ENCODE measurements around the gene CDAN1. TPM values are rescaled to one million over a fixed set of nuclear protein-coding genes. Genes with fewer than 3 reads are reported as not detected.

CDAN1 gene
- total and polyA plus RNA-seq, 2 of the 4 experiments (the other 2 are of a cell fraction) = 4.7 to 5.6 TPM

DNA sequence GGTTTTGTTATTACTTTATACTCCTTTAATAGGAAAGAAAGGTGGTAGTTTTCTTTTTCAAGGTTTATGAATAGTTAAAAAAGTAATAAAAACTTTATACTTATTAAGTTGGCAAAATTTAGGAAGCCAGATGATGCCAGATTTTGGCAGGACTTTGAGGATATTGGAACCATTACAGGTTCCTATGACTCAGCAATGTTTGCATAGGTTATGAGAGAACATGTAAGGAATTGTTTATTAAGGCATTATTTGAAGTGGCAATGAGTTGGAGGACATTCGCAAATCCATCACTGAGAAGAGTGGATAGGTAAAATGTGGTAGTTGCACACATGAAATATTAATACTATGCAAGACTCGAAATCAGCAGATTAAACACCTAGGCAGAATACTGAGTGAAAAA lies 29.9 kb downstream of the CDAN1 start:
- Histone ChIP-seq H3K9ac (ENCODE audit: low read depth, low read length) (no peak overlapping the region), H3K4me3 (ENCODE audit: insufficient read depth, low read depth, low read length) (no peak overlapping the region), H4K8ac (ENCODE audit: low read depth in 2 of 2, low read length in 2 of 2) (no peak overlapping the region), H4K91ac (ENCODE audit: insufficient read depth, low read depth, low read length) (no peak overlapping the region), H3K27me3 (ENCODE audit: control insufficient read depth, insufficient read depth, low read length) (no peaks in the 10 kb centered on the region), H3K36me3 (ENCODE audit: control insufficient read depth, insufficient read depth, low read length) (no peaks in the 10 kb centered on the region), H2AK5ac (ENCODE audit: low read depth, low read length) (no peak overlapping the region), H2AFZ (replicated peaks; ENCODE audit: low read length, poor library complexity) (no peak overlapping the region), H3K4ac (ENCODE audit: low read depth, low read length) (no peak overlapping the region), H3K18ac (ENCODE audit: low read depth, low read length) (no peak overlapping the region), H3K56ac (ENCODE audit: extremely low read depth, insufficient read depth, low read length) (no peak overlapping the region), H2BK5ac (ENCODE audit: low read depth, low read length, poor library complexity, severe bottlenecking) (no peak overlapping the region), H3K14ac (replicated peaks; ENCODE audit: low read depth, low read length) (no peak overlapping the region), H3K9me3 (ENCODE audit: control insufficient read depth, insufficient read depth, low read length) (no peaks in the 10 kb centered on the region), H3K23ac (ENCODE audit: low read depth, low read length) (no peak overlapping the region), H3K4me1 (ENCODE audit: control insufficient read depth, insufficient read depth, low read length) (no peaks in the 10 kb centered on the region), H2BK120ac (ENCODE audit: low read depth, low read length) (no peak overlapping the region), H3K9me1 (ENCODE audit: insufficient read depth, low read length) (no peaks in the 10 kb centered on the region; the same call in 1 of the 2 replicates), H4K5ac (ENCODE audit: low read depth, low read length) (no peak overlapping the region), H4K20me1 (ENCODE audit: insufficient read depth, low read length) (no peaks in the 10 kb centered on the region), H3K27ac (ENCODE audit: insufficient read depth, low read length) (no peak overlapping the region), H3K4me2 (ENCODE audit: low read depth, low read length) (no peak overlapping the region), H2BK20ac (ENCODE audit: low read depth, low read length) (no peak overlapping the region), H2AK9ac (replicated peaks; ENCODE audit: low read depth, low read length, poor library complexity) (no peak overlapping the region), H2BK15ac (ENCODE audit: low read depth, low read length) (no peak overlapping the region), H3K79me1 (ENCODE audit: low read depth in 1 of 2, low read length in 2 of 2) (peaks cover 0 to 8% of the 10 kb centered on the region in 2 experiments; a peak in 2 of 4 replicates)
- POLR2A ChIA-PET (ENCODE audit: unreplicated experiment) = no interaction called here
- CTCF ChIA-PET = no interaction called here
- TF ChIP-seq CHD1 (IDR thresholded peaks at IDR 0.05; ENCODE audit: low read depth, low read length) (no peak), NFE2L2 (IDR thresholded peaks at IDR 0.05; ENCODE audit: low read depth, low read length) (peak; percentile 83), MAFK (IDR thresholded peaks at IDR 0.05; ENCODE audit: low read depth, low read length) (peak; percentile 50; the same call in 1 of the 2 replicates)
- ATAC-seq (ENCODE audit: low read depth) (no peak), DNase-seq (peak; percentile 57)
- in situ Hi-C loops (cut with MboI; ENCODE audit: low sequenced_read_pairs) (no loop called here), dilution Hi-C loops (cut with HindIII; ENCODE audit: low sequenced_read_pairs, unreplicated experiment) (no loop called here), intact Hi-C loops (cut with micrococcal nuclease) (loop anchor here (10.0 kb wide), 1 partner anchor 318 kb away; no protein-coding TSS in a partner anchor)
- BruUV-seq (replicated peaks) = no TSS peak
- WGBS, 2 experiments (ENCODE audit: extremely low coverage in 2 of 2, insufficient read length in 1 of 2) = no CpG with 5 or more reads among the region's 2 CpGs

All from IMR-90 (cell line).